HG03565 (cell line): ENCODE measurements around the gene LZTR1.
"Not testable (repeated sequence)": the region's sequence is repeated elsewhere in the genome, so short reads cannot be mapped to it uniquely, and the experiment has no call there.

Experiments used
- ATAC-seq: cut with Tn5 transposase; IDR thresholded peaks from one replicate; pipeline ENCODE4 v1.9.1; 2021; ENCODE audit warnings: mild to moderate bottlenecking, moderate library complexity; ENCODE audit not compliant: unreplicated experiment

LZTR1 gene

DNA sequence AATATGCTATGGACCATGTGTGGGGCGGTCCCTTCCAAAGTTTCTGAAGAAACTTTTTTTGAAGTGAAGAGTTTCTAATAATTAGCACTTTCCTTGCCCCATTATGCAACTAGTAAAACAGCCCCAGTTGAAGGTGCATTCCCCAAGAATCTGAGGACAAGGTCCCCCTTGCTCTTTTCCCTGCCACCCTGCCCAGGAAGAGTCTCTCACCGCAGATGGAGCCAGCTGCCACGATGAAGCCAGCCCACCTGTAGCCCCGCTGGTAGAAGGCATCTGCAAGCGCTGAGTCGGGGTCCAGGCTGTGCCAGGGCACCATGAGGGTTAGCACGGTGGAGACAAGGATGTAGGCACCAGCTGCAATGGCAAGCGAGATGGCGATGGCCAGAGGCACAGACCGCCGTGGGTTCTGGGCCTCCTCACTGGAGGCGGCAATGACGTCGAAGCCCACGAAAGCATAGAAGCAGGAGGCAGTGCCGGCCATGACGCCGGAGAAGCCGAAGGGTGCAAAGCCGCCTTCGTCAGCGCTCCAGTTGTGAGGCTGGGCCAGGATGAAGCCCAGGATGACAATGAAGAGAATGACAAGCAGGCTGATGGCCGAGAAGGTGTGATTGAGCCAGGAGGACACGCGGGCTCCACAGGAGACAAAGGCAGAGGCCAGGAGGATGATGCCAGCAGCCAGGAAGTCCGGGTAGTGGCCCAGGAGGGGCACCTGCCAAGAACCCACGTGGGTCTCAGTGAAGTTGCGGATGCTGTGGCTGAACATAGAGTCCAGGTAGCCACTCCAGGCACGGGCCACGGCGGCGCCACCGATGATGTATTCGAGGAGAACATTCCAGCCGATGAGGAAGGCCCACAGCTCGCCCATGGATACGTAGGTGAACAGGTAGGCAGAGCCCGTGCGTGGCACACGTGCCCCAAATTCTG lies 48.8 kb downstream of the LZTR1 start:
- ATAC-seq, result no peak

DNA sequence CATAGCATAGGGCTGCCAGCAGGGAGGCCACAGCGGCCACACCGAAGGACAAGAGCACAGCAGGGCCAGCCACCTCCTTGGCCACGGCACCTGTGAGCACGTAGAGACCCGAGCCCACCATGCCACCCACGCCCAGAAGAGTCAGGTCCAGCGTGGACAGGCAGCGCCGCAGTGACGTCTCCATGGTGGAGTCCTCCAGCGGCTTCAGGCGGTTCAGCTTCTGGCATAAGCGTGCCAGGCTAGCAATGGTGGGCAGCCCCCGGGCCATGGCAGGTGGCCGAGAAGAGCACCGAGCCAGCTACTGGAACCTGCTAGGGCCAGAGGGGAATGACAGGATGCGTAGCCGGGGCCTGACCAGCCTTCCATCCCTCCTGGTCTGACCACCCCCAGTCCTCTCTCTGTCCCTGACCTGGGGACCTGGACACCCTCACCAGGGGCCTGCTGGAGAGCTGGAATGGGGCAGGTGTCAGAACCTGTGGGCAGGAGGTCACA lies 49.5 kb downstream of the LZTR1 start:
- ATAC-seq, result no peak

- ATAC-seq, result no peak
Measured at GRCh38 chr22:21032037-21032867, 50.2 kb downstream of the LZTR1 start, which contains the start of gene SLC7A4. SLC7A4 (minus strand) TSS chr22:21032561; CDS start chr22:21031812, 749 bp downstream.

DNA sequence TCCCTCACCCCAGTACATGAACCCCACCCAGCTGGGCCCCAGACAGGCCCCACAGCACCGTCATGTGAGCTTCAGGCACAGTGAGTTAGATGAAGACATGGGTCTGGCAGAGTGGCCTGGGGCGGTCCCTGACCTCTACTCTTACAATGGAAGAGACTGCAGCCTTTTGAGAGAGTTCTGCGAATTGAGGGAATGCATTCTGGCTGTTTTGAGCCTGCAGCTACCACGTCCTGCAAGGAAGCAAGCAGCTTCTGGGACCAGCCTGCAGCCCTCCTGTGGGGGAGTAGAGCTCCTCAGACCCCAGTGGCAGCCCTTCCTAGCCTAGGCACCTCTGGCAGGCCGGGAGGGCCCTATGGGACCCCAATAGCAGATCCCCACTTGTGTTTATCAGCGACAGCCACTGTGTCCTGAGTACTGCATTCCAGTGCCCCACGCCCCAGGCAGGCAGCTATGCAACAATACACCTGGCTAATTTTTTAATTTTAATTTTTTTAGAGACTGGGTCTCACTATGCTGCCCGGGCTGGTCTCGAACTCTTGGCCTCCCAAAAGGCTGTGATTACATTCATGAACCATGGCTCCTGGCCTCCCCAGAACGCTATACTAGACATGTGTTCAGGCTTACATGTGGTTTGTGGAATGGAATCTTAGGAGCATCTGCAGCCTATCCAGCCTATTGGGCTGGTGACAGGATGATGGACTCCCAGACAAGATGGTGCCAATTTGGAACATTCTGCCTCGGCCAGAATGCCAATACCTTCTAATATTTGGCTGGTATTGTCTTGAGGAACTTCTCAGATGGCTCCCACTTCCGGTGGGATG lies 51.0 kb downstream of the LZTR1 start:
- no peak for ATAC-seq

DNA sequence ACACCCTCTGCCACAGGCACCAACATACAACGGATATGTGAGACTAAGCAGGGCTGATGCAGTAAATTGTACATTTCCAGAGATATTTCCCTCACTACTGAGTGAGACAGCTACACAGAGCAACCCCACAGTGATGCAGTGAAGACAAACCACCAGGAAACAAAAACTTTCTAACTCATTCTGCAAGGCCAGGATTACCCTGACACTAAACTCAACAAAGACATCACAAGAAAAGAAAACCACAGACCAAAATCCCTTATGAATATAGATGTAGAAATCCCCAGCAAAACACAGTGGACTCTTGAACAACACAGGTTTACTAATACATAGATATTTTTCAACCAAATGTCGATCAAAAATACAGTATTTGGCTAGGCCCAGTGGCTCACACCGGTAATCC lies 51.8 kb downstream of the LZTR1 start:
- ATAC-seq, result no peak

GRCh38 chr22:21034989-21035388 lies 52.9 kb downstream of the LZTR1 start:
- no peak for ATAC-seq

DNA sequence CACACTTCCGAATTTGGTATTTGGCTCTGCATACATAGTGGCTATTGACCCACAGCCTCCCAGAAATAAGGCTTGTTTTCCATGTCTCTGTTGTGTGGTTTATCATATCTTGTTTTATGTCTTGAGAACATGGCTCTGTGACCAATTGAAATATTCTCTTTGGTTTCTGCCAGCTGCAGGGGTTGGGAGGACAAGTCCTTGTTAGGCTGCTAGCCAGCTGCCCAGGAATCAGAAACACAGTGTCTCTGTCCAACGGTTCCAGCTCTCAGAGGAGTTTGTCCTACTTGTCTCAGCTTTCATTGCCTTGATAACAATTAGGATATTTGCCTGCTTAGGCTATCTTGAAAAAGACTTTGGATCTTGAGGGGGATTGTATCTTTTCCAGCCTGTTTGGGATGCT lies 56.3 kb downstream of the LZTR1 start:
- ATAC-seq, result no peak

GRCh38 chr22:21039158-21039557 lies 57.1 kb downstream of the LZTR1 start:
- ATAC-seq, result not testable (repeated sequence)

- no peak for ATAC-seq
Measured at GRCh38 chr22:21041937-21042336, 59.8 kb downstream of the LZTR1 start.

DNA sequence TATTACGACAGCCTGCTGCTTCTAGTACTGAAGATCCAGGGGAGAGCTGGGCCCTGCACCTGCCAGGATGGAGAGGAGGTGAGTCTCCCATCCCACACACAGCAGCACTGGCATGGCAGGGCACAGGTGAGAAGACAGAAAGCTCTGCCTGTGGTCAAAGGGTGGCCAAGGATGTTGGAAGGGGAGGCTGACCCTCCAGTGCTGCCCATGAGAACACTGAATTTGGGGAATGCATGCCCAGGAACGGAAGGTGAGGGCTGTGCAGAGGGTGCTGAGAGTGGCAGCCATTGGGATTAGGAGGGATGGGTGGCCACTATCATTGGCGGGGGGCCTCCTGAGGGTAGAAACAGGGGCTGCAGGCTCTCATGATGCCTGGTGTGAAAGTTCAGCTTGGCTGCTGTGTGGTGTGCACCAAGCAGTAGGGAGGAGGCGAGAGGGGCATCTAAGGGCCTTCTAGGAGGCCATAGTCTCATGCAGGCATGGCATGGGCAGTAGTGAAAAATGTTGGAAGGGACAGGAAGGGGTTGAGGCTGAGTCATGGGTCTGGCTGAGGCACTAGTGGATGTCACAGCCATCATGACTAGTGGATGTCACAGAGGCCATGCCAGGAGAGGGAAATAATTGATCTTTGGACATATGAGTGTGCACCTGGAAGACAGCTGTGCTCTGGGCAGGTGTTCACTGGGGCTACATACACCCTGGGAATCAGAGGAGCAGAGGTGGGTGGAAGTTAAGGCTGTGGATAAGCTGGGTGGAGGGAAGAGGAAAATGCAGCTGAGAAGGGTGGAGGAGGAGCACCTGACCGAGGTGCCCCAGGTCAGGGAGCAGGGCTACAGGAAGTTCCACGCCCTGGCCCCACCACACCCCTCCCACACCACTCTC lies 61.1 kb downstream of the LZTR1 start:
- no peak for ATAC-seq

GRCh38 chr22:21043860-21044535 lies 61.9 kb downstream of the LZTR1 start:
- no peak for ATAC-seq

GRCh38 chr22:21044931-21045584 lies 63.0 kb downstream of the LZTR1 start:
- ATAC-seq, result no peak

- ATAC-seq, result peak; percentile 92
Measured at GRCh38 chr22:21045585-21046294, 63.6 kb downstream of the LZTR1 start, which contains the start of gene LRRC74B. LRRC74B (plus strand) TSS chr22:21045946; CDS start chr22:21045987, 41 bp downstream.

- no peak for ATAC-seq
Measured at GRCh38 chr22:21047035-21047661, 65.1 kb downstream of the LZTR1 start.

DNA sequence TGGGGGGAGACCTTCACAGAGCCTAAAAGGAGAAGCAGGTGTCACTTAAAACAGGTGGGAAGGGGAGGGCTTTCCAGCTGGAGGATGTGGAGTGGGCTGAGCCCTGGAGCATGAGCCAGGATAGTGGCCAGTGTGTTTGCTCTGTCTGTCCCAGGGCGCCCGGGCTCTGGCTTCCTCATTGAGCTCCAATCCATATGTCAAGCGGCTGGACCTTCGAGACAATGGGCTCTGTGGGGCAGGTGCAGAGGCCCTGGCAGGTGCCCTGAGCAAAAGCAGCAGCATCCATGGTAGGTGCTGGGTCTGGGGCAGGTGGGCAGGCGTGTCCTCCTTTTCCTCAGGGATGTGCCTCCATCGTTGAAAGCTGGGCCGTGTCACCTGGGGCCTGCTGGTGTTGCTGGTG lies 65.6 kb downstream of the LZTR1 start:
- no peak for ATAC-seq

- ATAC-seq, result not testable (repeated sequence)
Measured at GRCh38 chr22:21048448-21048847, 66.4 kb downstream of the LZTR1 start.
